Spleen (tissue), 11 donors: Measurements from ENCODE around the gene TEX101. TPM values are rescaled to one million over a fixed set of nuclear protein-coding genes. Genes with fewer than 3 reads are reported as not detected.

Experiments
- DNase-seq: peaks from one replicate; pipeline ENCODE4 v3.0.0-alpha.2; 2020
- H3K27ac ChIP-seq, 8 donors: fragments of 200-600 bp; sonication (generic) in 7 of 8; 1 replicate in 4 of 8; 2 replicates in 4 of 8; pipeline versions ENCODE4 v1.5.0 to v1.8.0; 2016 to 2021; ENCODE audit warnings: inconsistent platforms in 4 of 8, mild to moderate bottlenecking in 4 of 8, moderate library complexity in 1 of 8
- H3K27me3 ChIP-seq, 7 donors: fragments of 200-600 bp; sonication (generic) in 6 of 7; replicated peaks in 1 of 7; 1 replicate in 4 of 7; 2 replicates in 3 of 7; pipeline versions ENCODE4 v1.5.0 to v1.8.0; 2016 to 2021; ENCODE audit warnings: inconsistent platforms in 3 of 7, mild to moderate bottlenecking in 1 of 7
- H3K36me3 ChIP-seq, 6 donors: fragments of 200-600 bp; sonication (generic) in 5 of 6; 1 replicate in 4 of 6; 2 replicates in 2 of 6; pipeline versions ENCODE4 v1.5.0 to v1.8.0; 2016 to 2021; ENCODE audit warnings: inconsistent platforms in 2 of 6
- H3K4me1 ChIP-seq, 6 donors: fragments of 200-600 bp; sonication (generic) in 5 of 6; 1 replicate in 3 of 6; 2 replicates in 3 of 6; pipeline versions ENCODE4 v1.5.0 to v1.8.0; 2016 to 2021; ENCODE audit warnings: inconsistent platforms in 3 of 6
- H3K4me3 ChIP-seq, 8 donors: fragments of 200-600 bp; sonication (generic) in 7 of 8; 1 replicate in 4 of 8; 2 replicates in 4 of 8; pipeline versions ENCODE4 v1.5.0 to v1.8.0; 2016 to 2021; ENCODE audit warnings: inconsistent platforms in 4 of 8, mild to moderate bottlenecking in 4 of 8, moderate library complexity in 2 of 8
- H3K9me3 ChIP-seq, 8 donors: fragments of 200-600 bp; sonication (generic) in 7 of 8; 1 replicate in 4 of 8; 2 replicates in 4 of 8; pipeline versions ENCODE4 v1.5.0 to v1.8.0; 2016 to 2021; ENCODE audit warnings: inconsistent platforms in 4 of 8
- POLR2A ChIP-seq, 3 donors: fragments of 450-650 bp; IDR thresholded peaks; one replicate each; pipeline ENCODE4 v1.5.1; 2017; ENCODE audit warnings: antibody characterized with exemption in 3 of 3, mild to moderate bottlenecking in 1 of 3
- POLR2AphosphoS5 ChIP-seq, 3 donors: sonication (generic); formaldehyde crosslinking; IDR thresholded peaks; one replicate each; pipeline ENCODE4 v1.5.1; 2017; ENCODE audit warnings: antibody characterized with exemption in 3 of 3
- WGBS, 5 donors: extraction: QIAGEN DNeasy Blood & Tissue Kit in 3 of 5; methylation state at CpG; one replicate each; pipeline versions ENCODE4 v1.1.5 to v1.1.7; 2013 to 2018; 5-methylcytosine and 5-hydroxymethylcytosine counted together
- intact Hi-C: fragments of 100-400 bp; cut with DNase I; formaldehyde crosslinking; loops from one replicate; pipeline ENCODE4 v1.15.0; 2023; ENCODE audit warnings: low total_unique reads
- polyA plus RNA-seq, 3 donors: library from polyadenylated mRNA; stranded (reverse); fragments of 200-250 nt; gene quantifications; one replicate each; pipeline ENCODE4 v1.2.1, GENCODE V29; 2013
- total RNA-seq, 7 donors: library from RNA; depleted of rRNA in 3 of 7; stranded (reverse); fragments of >200 nt in 3 of 7; fragmentation: NEBNext Ultra II Directional in 4 of 7; extraction: Animal tissue kit (Norgen Biotek cat#: 25700) in 4 of 7; gene quantifications; one replicate each; pipeline versions ENCODE4 v1.1.0 to v1.2.1, GENCODE V29; 2016 to 2021
- TF ChIP-seq, protein P1 (sequence below), 11 experiments: fragments of 200-600 bp in 7 of 11; fragments of 450-650 bp in 4 of 11; sonication (generic) in 4 of 11; IDR thresholded peaks in 8 of 11; conservative IDR thresholded peaks in 3 of 11; 1 replicate in 7 of 11; 2 replicates in 4 of 11; pipeline versions ENCODE4 v1.4.0 to v1.8.0; 2016 to 2021; ENCODE audit warnings: antibody characterized with exemption in 11 of 11, inconsistent platforms in 4 of 11, mild to moderate bottlenecking in 1 of 11
- donor health status: healthy with polysubstance abuse.
- donor health status: DM: no; HTN: no; CAD: no; lungs with moderate emphysema.
- donor health status: DM: no; HTN: no; CAD: no.
- donor health status: Bipolar disorder and iron deficiency.
- donor health status: healthy.
- donor health status: DM: no; HTN: no; CAD: no.
- donor health status: DM: yes; HTN: yes; CAD: no.

Gene TEX101
- total and polyA plus RNA-seq, 10 donors = not detected

DNA sequence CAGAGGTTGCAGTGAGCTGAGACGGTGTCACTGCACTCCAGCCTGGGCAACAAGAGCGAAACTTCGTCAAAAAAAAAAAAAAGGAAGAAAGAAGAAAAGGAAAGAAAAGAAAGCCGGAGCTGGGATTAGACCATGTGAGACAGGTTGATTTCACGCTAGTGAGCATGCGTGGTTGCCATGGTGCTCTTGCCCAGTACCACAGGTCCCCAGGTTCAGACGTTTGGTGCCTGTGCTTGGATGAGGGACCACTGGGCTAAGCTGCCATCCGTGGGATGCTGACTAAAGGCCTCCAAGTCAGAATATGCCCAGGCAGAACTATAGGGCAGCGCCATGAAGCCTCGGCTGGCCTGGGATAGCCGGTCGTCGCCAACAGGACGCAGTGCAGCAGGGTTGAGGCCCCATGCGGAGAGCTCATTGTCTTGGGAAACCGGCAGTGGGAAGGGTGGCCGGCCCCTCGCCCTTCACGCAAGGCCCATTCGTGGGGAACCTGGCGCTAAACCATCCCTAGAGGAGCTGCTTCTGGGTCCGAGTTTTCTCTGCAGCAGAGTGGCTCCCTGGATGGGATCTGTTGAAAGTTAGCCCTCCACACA, 7.2 kb upstream of the TEX101 start:
- WGBS, 5 donors = 81 to 91% (median 85%) methylated on average over 10 to 22 of the region's 22 CpGs
- TF ChIP-seq POLR2A (IDR thresholded peaks at IDR 0.05) (no peak), POLR2AphosphoS5 (IDR thresholded peaks at IDR 0.05) (no peak)
- TF ChIP-seq, protein P1, sequence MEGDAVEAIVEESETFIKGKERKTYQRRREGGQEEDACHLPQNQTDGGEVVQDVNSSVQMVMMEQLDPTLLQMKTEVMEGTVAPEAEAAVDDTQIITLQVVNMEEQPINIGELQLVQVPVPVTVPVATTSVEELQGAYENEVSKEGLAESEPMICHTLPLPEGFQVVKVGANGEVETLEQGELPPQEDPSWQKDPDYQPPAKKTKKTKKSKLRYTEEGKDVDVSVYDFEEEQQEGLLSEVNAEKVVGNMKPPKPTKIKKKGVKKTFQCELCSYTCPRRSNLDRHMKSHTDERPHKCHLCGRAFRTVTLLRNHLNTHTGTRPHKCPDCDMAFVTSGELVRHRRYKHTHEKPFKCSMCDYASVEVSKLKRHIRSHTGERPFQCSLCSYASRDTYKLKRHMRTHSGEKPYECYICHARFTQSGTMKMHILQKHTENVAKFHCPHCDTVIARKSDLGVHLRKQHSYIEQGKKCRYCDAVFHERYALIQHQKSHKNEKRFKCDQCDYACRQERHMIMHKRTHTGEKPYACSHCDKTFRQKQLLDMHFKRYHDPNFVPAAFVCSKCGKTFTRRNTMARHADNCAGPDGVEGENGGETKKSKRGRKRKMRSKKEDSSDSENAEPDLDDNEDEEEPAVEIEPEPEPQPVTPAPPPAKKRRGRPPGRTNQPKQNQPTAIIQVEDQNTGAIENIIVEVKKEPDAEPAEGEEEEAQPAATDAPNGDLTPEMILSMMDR (IDR thresholded peaks at IDR 0.05 in 8 of 11, conservative IDR thresholded peaks at IDR 0.05 in 3 of 11) = no peak
- no peak overlapping the region for H3K4me3 ChIP-seq
- H3K27me3 ChIP-seq = peaks cover 0 to 20% (median 0%) of the 10 kb centered on the region in 7 donors
- peaks cover 0 to 4% (median 0%) of the 10 kb centered on the region in 8 donors for H3K9me3 ChIP-seq
- intact Hi-C loops = no loop called here
- no peaks in the 10 kb centered on the region for H3K36me3 ChIP-seq
- no peak overlapping the region for H3K27ac ChIP-seq
- H3K4me1 ChIP-seq = no peaks in the 10 kb centered on the region
- no peak for DNase-seq

GRCh38 chr19:43408043-43408442, 6.6 kb upstream of the TEX101 start:
- DNase-seq = no peak
- Histone ChIP-seq H3K36me3 (no peaks in the 10 kb centered on the region), H3K4me3 (no peak overlapping the region), H3K27me3 (peaks cover 0 to 20% (median 0%) of the 10 kb centered on the region in 7 donors), H3K4me1 (no peaks in the 10 kb centered on the region), H3K27ac (no peak overlapping the region), H3K9me3 (peaks cover 0 to 8% (median 0%) of the 10 kb centered on the region in 8 donors)
- WGBS, 5 donors = 82 to 88% (median 83%) methylated on average over 31 to 34 of the region's 34 CpGs
- no peak for TF ChIP-seq POLR2AphosphoS5 (IDR thresholded peaks at IDR 0.05)
- TF ChIP-seq, protein P1 (IDR thresholded peaks at IDR 0.05 in 8 of 11, conservative IDR thresholded peaks at IDR 0.05 in 3 of 11) = no peak
- TF ChIP-seq POLR2A (IDR thresholded peaks at IDR 0.05) = no peak
- intact Hi-C loops = no loop called here

DNA sequence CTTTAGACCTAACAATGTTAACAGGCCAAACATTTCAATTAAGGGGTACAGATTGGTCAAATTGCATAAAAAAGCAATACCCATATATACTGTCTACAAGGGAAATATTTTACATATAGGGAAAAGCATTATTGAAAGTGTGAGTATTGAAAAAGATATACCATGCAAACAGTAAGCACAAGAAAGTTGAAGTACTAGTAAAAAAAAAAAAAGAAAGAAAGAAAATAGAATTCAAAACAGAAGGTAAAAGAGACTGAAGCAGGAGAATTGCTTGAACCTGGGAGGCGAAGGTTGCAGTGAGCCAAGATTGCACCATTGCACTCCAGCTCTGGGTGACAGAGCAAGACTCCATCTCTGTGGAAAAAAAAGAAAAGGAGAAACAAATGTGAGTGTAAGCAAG, 5.3 kb upstream of the TEX101 start:
- Histone ChIP-seq H3K9me3 (peaks cover 0 to 18% (median 0%) of the 10 kb centered on the region in 8 donors), H3K27me3 (peaks cover 0 to 13% (median 0%) of the 10 kb centered on the region in 7 donors), H3K4me1 (no peaks in the 10 kb centered on the region), H3K36me3 (no peaks in the 10 kb centered on the region), H3K27ac (no peak overlapping the region), H3K4me3 (no peak overlapping the region)
- TF ChIP-seq POLR2A (IDR thresholded peaks at IDR 0.05) (no peak), POLR2AphosphoS5 (IDR thresholded peaks at IDR 0.05) (no peak)
- TF ChIP-seq, protein P1 (IDR thresholded peaks at IDR 0.05 in 8 of 11, conservative IDR thresholded peaks at IDR 0.05 in 3 of 11) = no peak
- WGBS, 5 donors = 45 to 89% (median 83%) methylated on average over 1 of the region's 1 CpG
- intact Hi-C loops = no loop called here
- no peak for DNase-seq

- DNase-seq = no peak
- H3K4me3 ChIP-seq = no peak overlapping the region
- H3K36me3 ChIP-seq = no peaks in the 10 kb centered on the region
- 80 to 84% (median 84%) methylated on average over 6 of the region's 6 CpGs for WGBS, 5 donors
- peaks cover 0 to 23% (median 0%) of the 10 kb centered on the region in 8 donors for H3K9me3 ChIP-seq
- H3K27ac ChIP-seq = no peak overlapping the region
- H3K27me3 ChIP-seq = no peaks in the 10 kb centered on the region
- intact Hi-C loops = no loop called here
- TF ChIP-seq POLR2AphosphoS5 (IDR thresholded peaks at IDR 0.05) (no peak), POLR2A (IDR thresholded peaks at IDR 0.05) (no peak)
- TF ChIP-seq, protein P1 (IDR thresholded peaks at IDR 0.05 in 8 of 11, conservative IDR thresholded peaks at IDR 0.05 in 3 of 11) = no peak
- H3K4me1 ChIP-seq = no peaks in the 10 kb centered on the region
Observed at GRCh38 chr19:43412441-43412840, 2.2 kb upstream of the TEX101 start.
